HCT116 (cell line): Measurements from ENCODE around the gene CTU2. TPM values are rescaled to one million over a fixed set of nuclear protein-coding genes. Genes with fewer than 3 reads are reported as not detected.
A peak's percentile ranks its signal among the peaks of the same experiment; 100 is the strongest.

Experiments
- ATAC-seq: fragments of 200-7000 bp; cut with Tn5 transposase; 2 replicates; pipeline ENCODE4 v1.9.1; 2020; ENCODE audit warnings: mild to moderate bottlenecking, moderate library complexity
- BruUV-seq: library from RNA; stranded (reverse); fragments of 400-500 nt; replicated peaks from 2 replicates; lab custom pipeline; 2021; lab: Mats Ljungman, UMichigan
- CTCF ChIA-PET: fragments of 300-600 bp; sonication (Branson Sonifier 250); formaldehyde crosslinking; loops from one replicate; lab custom pipeline; 2021; ENCODE audit warnings: antibody characterized with exemption; lab: Charles Lee
- POLR2A ChIA-PET: fragments of 300-600, 350-600 bp; sonication (Branson Sonifier 250); formaldehyde crosslinking; loops from one replicate; lab custom pipeline; 2021; ENCODE audit warnings: antibody characterized with exemption; lab: Charles Lee
- RAD21 ChIA-PET, 2 experiments: fragments of 300-600 bp; sonication (Branson Sonifier 250); formaldehyde crosslinking; loops; one replicate each; lab custom pipeline; 2023; ENCODE audit warnings: low total read pairs in 2 of 2; ENCODE audit not compliant: uncharacterized antibody in 2 of 2, unreplicated experiment in 2 of 2, low non-redundant PET in 1 of 2; lab: Charles Lee
- DNase-seq: peaks from one replicate; pipeline ENCODE4 v3.0.0-alpha.2; 2010; ENCODE audit warnings: low read depth, low spot score
- H2AFZ ChIP-seq: fragments of 200-600 bp; shearing (Covaris generic), sonication (generic); 2 replicates; pipeline ENCODE4 v1.6.1; 2017; ENCODE audit warnings: low read depth, mixed run types, mixed read lengths, antibody characterized with exemption, low read length; ENCODE audit not compliant: poor library complexity, severe bottlenecking
- H3K27ac ChIP-seq: 2 replicates; pipeline ENCODE4 v1.5.1; 2012; ENCODE audit warnings: low read depth, low read length
- H3K27me3 ChIP-seq: fragments of 200-600 bp; sonication (generic); 2 replicates; pipeline ENCODE4 v1.6.1; 2016; ENCODE audit warnings: mixed run types, low read length, mixed read lengths; ENCODE audit not compliant: insufficient read depth
- H3K36me3 ChIP-seq, 2 experiments: fragments of 200-500 bp in 1 of 2; fragments of 200-600 bp in 1 of 2; sonication (Bioruptor generic) in 1 of 2; sonication (generic) in 1 of 2; 2 replicates each; pipeline versions ENCODE4 v1.5.1 to v1.6.1; 2014 to 2016; ENCODE audit warnings: low read length in 2 of 2, inconsistent platforms in 1 of 2, mixed read lengths in 1 of 2, mixed run types in 1 of 2; ENCODE audit not compliant: insufficient read depth in 2 of 2, control insufficient read depth in 1 of 2
- H3K4me1 ChIP-seq, 2 experiments: fragments of 200-600 bp in 1 of 2; sonication (generic) in 1 of 2; 2 replicates each; pipeline versions ENCODE4 v1.5.1 to v1.6.1; 2012 to 2017; ENCODE audit warnings: low read length in 2 of 2, inconsistent platforms in 1 of 2, mild to moderate bottlenecking in 1 of 2, mixed read lengths in 1 of 2, mixed run types in 1 of 2, moderate library complexity in 1 of 2; ENCODE audit not compliant: insufficient read depth in 2 of 2, control insufficient read depth in 1 of 2
- H3K4me2 ChIP-seq: fragments of 200-600 bp; sonication (generic); 2 replicates; pipeline ENCODE4 v1.6.1; 2017; ENCODE audit warnings: mixed run types, low read length, mixed read lengths
- H3K4me3 ChIP-seq, 2 experiments: fragments of 200-600 bp in 1 of 2; sonication (generic) in 1 of 2; replicated peaks in 1 of 2; 2 replicates each; pipeline ENCODE4 v1.5.1; 2011 to 2016; ENCODE audit warnings: low read length in 2 of 2, control low read depth in 1 of 2, low read depth in 1 of 2, mild to moderate bottlenecking in 1 of 2, mixed read lengths in 1 of 2, mixed run types in 1 of 2
- H3K79me2 ChIP-seq: fragments of 200-600 bp; sonication (generic); 2 replicates; pipeline ENCODE4 v1.6.1; 2017; ENCODE audit warnings: mild to moderate bottlenecking, mixed run types, low read length, moderate library complexity, mixed read lengths; ENCODE audit not compliant: insufficient read depth
- H3K9ac ChIP-seq: fragments of 200-600 bp; sonication (generic); 2 replicates; pipeline ENCODE4 v1.6.1; 2016; ENCODE audit warnings: low read length, mixed read lengths
- H3K9me2 ChIP-seq: fragments of 200-600 bp; sonication (generic), shearing (Covaris generic); 2 replicates; pipeline ENCODE4 v1.6.1; 2017; ENCODE audit warnings: mixed run types, mild to moderate bottlenecking, moderate library complexity; ENCODE audit not compliant: insufficient read depth
- H3K9me3 ChIP-seq, 2 experiments: fragments of 200-500 bp in 1 of 2; fragments of 200-600 bp in 1 of 2; sonication (Bioruptor generic) in 1 of 2; sonication (generic) in 1 of 2; 2 replicates each; pipeline ENCODE4 v1.6.1; 2014 to 2017; ENCODE audit warnings: low read length in 2 of 2, mixed read lengths in 2 of 2, inconsistent platforms in 1 of 2, low read depth in 1 of 2, mild to moderate bottlenecking in 1 of 2, mixed run types in 1 of 2, moderate library complexity in 1 of 2; ENCODE audit not compliant: control insufficient read depth in 1 of 2, insufficient read depth in 1 of 2
- H4K20me1 ChIP-seq: fragments of 200-600 bp; sonication (generic), shearing (Covaris generic); 2 replicates; pipeline ENCODE4 v1.6.1; 2017; ENCODE audit warnings: mixed run types, mild to moderate bottlenecking, moderate library complexity; ENCODE audit not compliant: insufficient read depth
- CBX3 ChIP-seq: IDR thresholded peaks from 2 replicates; pipeline ENCODE4 v1.6.1; 2012; ENCODE audit warnings: low read depth
- CEBPB ChIP-seq: IDR thresholded peaks from 2 replicates; pipeline ENCODE4 v1.6.1; 2012; ENCODE audit warnings: low read depth
- EGR1 ChIP-seq: IDR thresholded peaks from 2 replicates; pipeline ENCODE4 v1.6.1; 2012; ENCODE audit warnings: low read depth
- EZH2 ChIP-seq: fragments of 200-600 bp; sonication (generic); IDR thresholded peaks from 2 replicates; pipeline ENCODE4 v1.6.1; 2017; ENCODE audit warnings: antibody characterized with exemption, mixed run types
- FOSL1 ChIP-seq: IDR thresholded peaks from 2 replicates; pipeline ENCODE4 v1.6.1; 2012; ENCODE audit warnings: low read depth
- JUND ChIP-seq: IDR thresholded peaks from 2 replicates; pipeline ENCODE4 v1.6.1; 2012
- POLR2A ChIP-seq: IDR thresholded peaks from 2 replicates; pipeline ENCODE4 v1.7.0; 2011; ENCODE audit warnings: borderline replicate concordance; ENCODE audit not compliant: insufficient read depth, insufficient read length; ENCODE audit errors: extremely low read depth
- RAD21 ChIP-seq: IDR thresholded peaks from 2 replicates; pipeline ENCODE4 v1.6.1; 2012; ENCODE audit warnings: low read depth, mild to moderate bottlenecking
- TCF7L2 ChIP-seq: IDR thresholded peaks from 2 replicates; pipeline ENCODE4 v1.7.0; 2011; ENCODE audit warnings: borderline replicate concordance, inconsistent platforms; ENCODE audit not compliant: insufficient read depth, insufficient read length; ENCODE audit errors: extremely low read depth
- YY1 ChIP-seq: IDR thresholded peaks from 2 replicates; pipeline ENCODE4 v1.6.1; 2011; ENCODE audit warnings: low read length, low read depth, moderate library complexity, mild to moderate bottlenecking; ENCODE audit not compliant: insufficient replicate concordance; ENCODE audit errors: extremely low read depth
- ZFX ChIP-seq: fragments of 450-650 bp; IDR thresholded peaks from 2 replicates; pipeline ENCODE4 v1.6.1; 2017
- intact Hi-C: fragments of 100-400 bp; cut with micrococcal nuclease; formaldehyde crosslinking; loops from 2 replicates; pipeline ENCODE4 v1.10.0; 2022
- total RNA-seq: library from RNA; stranded (reverse); gene quantifications from one replicate; pipeline ENCODE4 v1.2.1, GENCODE V29; 2021; ENCODE audit not compliant: unreplicated experiment
- TF ChIP-seq, protein P1 (sequence below): IDR thresholded peaks from 2 replicates; pipeline ENCODE4 v1.6.1; 2012
- TF ChIP-seq, protein P2 (sequence below): IDR thresholded peaks from 2 replicates; pipeline ENCODE4 v1.6.1; 2012; ENCODE audit warnings: low read depth
- TF ChIP-seq, protein P3 (sequence below), 3 experiments: fragments of 200-600 bp in 1 of 3; sonication (generic) in 1 of 3; IDR thresholded peaks in 2 of 3; conservative IDR thresholded peaks in 1 of 3; 2 replicates each; pipeline ENCODE4 v1.5.1; 2012 to 2017; ENCODE audit warnings: low read depth in 2 of 3, low read length in 2 of 3, antibody characterized with exemption in 1 of 3, borderline replicate concordance in 1 of 3, control low read depth in 1 of 3, mild to moderate bottlenecking in 1 of 3, mixed read lengths in 1 of 3, mixed run types in 1 of 3, moderate library complexity in 1 of 3; ENCODE audit not compliant: insufficient read depth in 1 of 3

The CTU2 gene
- total RNA-seq, 1 experiment from 2014 or later: 71.3 TPM

DNA sequence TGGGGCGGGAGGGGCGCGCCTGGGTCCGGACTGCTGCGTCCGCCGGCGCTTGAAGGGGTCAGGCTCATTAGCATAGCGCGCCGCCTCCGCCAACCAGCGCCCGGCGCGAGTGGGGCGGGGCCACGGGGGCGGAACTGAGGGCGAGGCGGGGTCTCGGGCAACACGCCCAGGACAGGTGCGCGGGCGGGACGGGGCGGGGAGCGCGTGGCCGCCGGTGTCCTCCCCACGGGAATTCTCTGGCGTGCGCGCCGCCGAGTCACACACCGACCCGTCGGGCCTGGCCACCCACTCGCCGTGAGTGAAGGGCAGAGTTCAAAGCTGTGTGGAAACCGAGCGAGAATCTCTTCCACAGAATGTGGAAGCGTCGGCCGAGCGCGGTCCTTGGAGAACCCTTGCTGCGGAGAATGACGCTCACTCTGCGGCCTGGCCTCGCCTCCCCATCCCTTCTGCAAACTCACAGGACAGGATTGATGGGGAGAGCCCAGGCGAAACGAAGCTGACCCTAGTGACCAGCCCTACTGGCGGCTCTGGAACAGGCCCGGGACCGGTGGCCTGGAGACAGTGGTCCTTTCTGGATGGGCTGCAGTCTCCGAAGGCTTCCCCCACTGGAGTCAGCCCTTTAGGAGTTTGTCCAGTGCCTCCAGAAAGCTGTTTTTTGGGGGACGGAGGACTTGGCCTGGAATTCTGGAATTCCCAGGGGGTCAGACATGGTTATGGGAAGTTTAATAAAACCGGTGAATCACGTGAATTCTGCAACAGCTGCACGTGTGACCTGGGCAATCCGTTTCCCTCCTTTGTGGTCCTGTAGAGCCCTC lies 19.7 kb upstream of the CTU2 start, which contains the start of gene SNAI3:
Gene SNAI3, minus strand, starts transcription at position 69 of the 815 bp plus-strand sequence. CDS start 101 bp downstream, outside the sequence.
- Histone ChIP-seq H3K27ac (peak within 1 kb of the TSS; percentile 25; the same call in 1 of the 2 replicates), H3K9ac (peak within 1 kb of the TSS; percentile 62), H3K9me3 (no peaks in the 10 kb centered on the region), H3K9me2 (no peaks in the 10 kb centered on the region), H2AFZ (peak within 1 kb of the TSS; percentile 96), H3K4me2 (peak within 1 kb of the TSS; percentile 100), H3K79me2 (no peaks in the 10 kb centered on the region), H3K4me1 (peaks cover 25 to 38% of the 10 kb centered on the region in 2 experiments)
- CTCF ChIA-PET: interaction anchor here (1.2 to 1.6 kb wide), 2 partner anchors 14 to 51 kb away, joined by 3 to 5 read pairs; no protein-coding TSS in a partner anchor
- no TSS peak for BruUV-seq
- RAD21 ChIA-PET: no interaction called here
- intact Hi-C loops: no loop called here
- TF ChIP-seq EGR1 (peak; percentile 88), FOSL1 (no peak), TCF7L2 (peak; percentile 59), POLR2A (peak; percentile 43)
- TF ChIP-seq, all 23 proteins: peak for 3
- Histone ChIP-seq H3K4me3 (peak within 1 kb of the TSS; percentile 68 to 83), H3K36me3 (no peaks in the 10 kb centered on the region), H3K27me3 (no peaks in the 10 kb centered on the region), H4K20me1 (no peaks in the 10 kb centered on the region)
- POLR2A ChIA-PET: no interaction called here
- DNase-seq (peak; percentile 51), ATAC-seq (peak; percentile 95)

DNA sequence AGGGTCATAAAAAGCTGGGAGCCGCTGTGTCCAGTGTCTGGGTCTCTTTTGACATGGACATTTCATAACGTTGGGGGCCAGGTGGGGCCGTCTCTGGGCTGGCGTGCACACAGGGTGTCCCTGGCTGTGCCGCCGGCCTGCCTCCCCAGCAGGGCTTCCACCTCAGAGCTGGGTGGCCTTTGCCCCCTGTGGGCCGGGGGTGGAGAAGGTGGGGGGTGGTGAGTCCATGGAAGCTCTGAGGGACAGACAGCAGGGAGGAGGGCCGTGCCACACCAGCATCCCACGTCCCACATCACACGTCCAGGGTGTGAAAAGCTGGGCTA lies 19.1 kb upstream of the CTU2 start:
- DNase-seq (no peak), ATAC-seq (no peak)
- Histone ChIP-seq H3K4me1 (peaks cover 25 to 38% of the 10 kb centered on the region in 2 experiments), H2AFZ (no peak overlapping the region), H3K4me2 (no peak overlapping the region), H3K9ac (no peak overlapping the region), H3K9me2 (no peaks in the 10 kb centered on the region), H3K27me3 (no peaks in the 10 kb centered on the region), H3K27ac (no peak overlapping the region), H4K20me1 (no peaks in the 10 kb centered on the region), H3K36me3 (no peaks in the 10 kb centered on the region), H3K4me3 (no peak overlapping the region), H3K79me2 (no peaks in the 10 kb centered on the region), H3K9me3 (no peaks in the 10 kb centered on the region)
- no TSS peak for BruUV-seq
- ChIA-PET CTCF (interaction anchor here (0.6 to 1.6 kb wide), 3 partner anchors 14 to 99 kb away, joined by 3 to 5 read pairs (median 3); no protein-coding TSS in a partner anchor), POLR2A (no interaction called here), RAD21 (no interaction called here)
- intact Hi-C loops: no loop called here
- TF ChIP-seq, protein P1, sequence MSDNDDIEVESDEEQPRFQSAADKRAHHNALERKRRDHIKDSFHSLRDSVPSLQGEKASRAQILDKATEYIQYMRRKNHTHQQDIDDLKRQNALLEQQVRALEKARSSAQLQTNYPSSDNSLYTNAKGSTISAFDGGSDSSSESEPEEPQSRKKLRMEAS: no peak
- TF ChIP-seq, protein P2, sequence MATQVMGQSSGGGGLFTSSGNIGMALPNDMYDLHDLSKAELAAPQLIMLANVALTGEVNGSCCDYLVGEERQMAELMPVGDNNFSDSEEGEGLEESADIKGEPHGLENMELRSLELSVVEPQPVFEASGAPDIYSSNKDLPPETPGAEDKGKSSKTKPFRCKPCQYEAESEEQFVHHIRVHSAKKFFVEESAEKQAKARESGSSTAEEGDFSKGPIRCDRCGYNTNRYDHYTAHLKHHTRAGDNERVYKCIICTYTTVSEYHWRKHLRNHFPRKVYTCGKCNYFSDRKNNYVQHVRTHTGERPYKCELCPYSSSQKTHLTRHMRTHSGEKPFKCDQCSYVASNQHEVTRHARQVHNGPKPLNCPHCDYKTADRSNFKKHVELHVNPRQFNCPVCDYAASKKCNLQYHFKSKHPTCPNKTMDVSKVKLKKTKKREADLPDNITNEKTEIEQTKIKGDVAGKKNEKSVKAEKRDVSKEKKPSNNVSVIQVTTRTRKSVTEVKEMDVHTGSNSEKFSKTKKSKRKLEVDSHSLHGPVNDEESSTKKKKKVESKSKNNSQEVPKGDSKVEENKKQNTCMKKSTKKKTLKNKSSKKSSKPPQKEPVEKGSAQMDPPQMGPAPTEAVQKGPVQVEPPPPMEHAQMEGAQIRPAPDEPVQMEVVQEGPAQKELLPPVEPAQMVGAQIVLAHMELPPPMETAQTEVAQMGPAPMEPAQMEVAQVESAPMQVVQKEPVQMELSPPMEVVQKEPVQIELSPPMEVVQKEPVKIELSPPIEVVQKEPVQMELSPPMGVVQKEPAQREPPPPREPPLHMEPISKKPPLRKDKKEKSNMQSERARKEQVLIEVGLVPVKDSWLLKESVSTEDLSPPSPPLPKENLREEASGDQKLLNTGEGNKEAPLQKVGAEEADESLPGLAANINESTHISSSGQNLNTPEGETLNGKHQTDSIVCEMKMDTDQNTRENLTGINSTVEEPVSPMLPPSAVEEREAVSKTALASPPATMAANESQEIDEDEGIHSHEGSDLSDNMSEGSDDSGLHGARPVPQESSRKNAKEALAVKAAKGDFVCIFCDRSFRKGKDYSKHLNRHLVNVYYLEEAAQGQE: no peak
- TF ChIP-seq JUND (no peak), POLR2A (no peak), ZFX (no peak), CEBPB (no peak), RAD21 (no peak), FOSL1 (no peak), EZH2 (no peak), CBX3 (no peak), YY1 (no peak)
- TF ChIP-seq, protein P3, sequence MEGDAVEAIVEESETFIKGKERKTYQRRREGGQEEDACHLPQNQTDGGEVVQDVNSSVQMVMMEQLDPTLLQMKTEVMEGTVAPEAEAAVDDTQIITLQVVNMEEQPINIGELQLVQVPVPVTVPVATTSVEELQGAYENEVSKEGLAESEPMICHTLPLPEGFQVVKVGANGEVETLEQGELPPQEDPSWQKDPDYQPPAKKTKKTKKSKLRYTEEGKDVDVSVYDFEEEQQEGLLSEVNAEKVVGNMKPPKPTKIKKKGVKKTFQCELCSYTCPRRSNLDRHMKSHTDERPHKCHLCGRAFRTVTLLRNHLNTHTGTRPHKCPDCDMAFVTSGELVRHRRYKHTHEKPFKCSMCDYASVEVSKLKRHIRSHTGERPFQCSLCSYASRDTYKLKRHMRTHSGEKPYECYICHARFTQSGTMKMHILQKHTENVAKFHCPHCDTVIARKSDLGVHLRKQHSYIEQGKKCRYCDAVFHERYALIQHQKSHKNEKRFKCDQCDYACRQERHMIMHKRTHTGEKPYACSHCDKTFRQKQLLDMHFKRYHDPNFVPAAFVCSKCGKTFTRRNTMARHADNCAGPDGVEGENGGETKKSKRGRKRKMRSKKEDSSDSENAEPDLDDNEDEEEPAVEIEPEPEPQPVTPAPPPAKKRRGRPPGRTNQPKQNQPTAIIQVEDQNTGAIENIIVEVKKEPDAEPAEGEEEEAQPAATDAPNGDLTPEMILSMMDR (IDR thresholded peaks at IDR 0.05 in 2 of 3, conservative IDR thresholded peaks at IDR 0.05 in 1 of 3; ENCODE audit: borderline replicate concordance in 1 of 3, insufficient read depth in 1 of 3, low read depth in 2 of 3, low read length in 2 of 3): no peak
